Activated CD4-positive, alpha-beta T cell treated with anti-CD3 and anti-CD28 coated beads, Interleukin-2, amount 10 ng/mL, durations not matched to agents 24 days and 14 days (primary cell): ENCODE measurements around the gene OLA1. TPM values are rescaled to one million over a fixed set of nuclear protein-coding genes. Genes with fewer than 3 reads are reported as not detected.
"Not testable (repeated sequence)": the region's sequence is repeated elsewhere in the genome, so short reads cannot be mapped to it uniquely, and the experiment has no call there.

Source experiments
- DNase-seq: peaks from one replicate; pipeline ENCODE4 v3.0.0; 2022
- H3K27ac Mint-ChIP-seq: one replicate; pipeline ENCODE4 v1.8.0; 2022; ENCODE audit warnings: mild to moderate bottlenecking, mixed read lengths
- H3K27me3 Mint-ChIP-seq: one replicate; pipeline ENCODE4 v1.8.0; 2022; ENCODE audit warnings: mixed read lengths
- H3K36me3 Mint-ChIP-seq: one replicate; pipeline ENCODE4 v1.8.0; 2022; ENCODE audit warnings: low read depth, mild to moderate bottlenecking, mixed read lengths
- H3K4me1 Mint-ChIP-seq: one replicate; pipeline ENCODE4 v1.8.0; 2021; ENCODE audit warnings: mixed read lengths
- H3K4me3 Mint-ChIP-seq: one replicate; pipeline ENCODE4 v1.8.0; 2022; ENCODE audit warnings: mild to moderate bottlenecking, moderate library complexity, mixed read lengths
- H3K9me3 Mint-ChIP-seq: one replicate; pipeline ENCODE4 v1.8.0; 2021; ENCODE audit warnings: mixed read lengths
- intact Hi-C: fragments of 100-400 bp; cut with micrococcal nuclease; formaldehyde crosslinking; loops from one replicate; pipeline ENCODE4 v1.15.1; 2023
- total RNA-seq: library from RNA; stranded (reverse); gene quantifications from 2 replicates; pipeline ENCODE4 v1.2.3, GENCODE V29; 2022

OLA1 gene
- total RNA-seq, 1 donor from 2014 or later, result 167 TPM

- Mint-ChIP-seq H3K9me3 (no peaks in the 10 kb centered on the region), H3K4me3 (peak overlapping the region; percentile 49), H3K27me3 (peaks cover 2% of the 10 kb centered on the region), H3K27ac (no peak overlapping the region), H3K36me3 (peaks cover 35% of the 10 kb centered on the region), H3K4me1 (peaks cover 27% of the 10 kb centered on the region)
- peak; percentile 49 for DNase-seq
- intact Hi-C loops, result loop anchor here (10.0 kb wide), 2 partner anchors 892 to 1758 kb away; partner anchors contain the start of genes CDCA7 and LNPK
These were observed 1.4 kb downstream of the OLA1 start for GRCh38 chr2:174246944-174247381.

- peak; percentile 46 for DNase-seq
- H3K27ac Mint-ChIP-seq, H3K4me3 Mint-ChIP-seq, H3K9me3 Mint-ChIP-seq, H3K27me3 Mint-ChIP-seq: not testable (repeated sequence)
- intact Hi-C loops, result loop anchor here (10.0 kb wide), 2 partner anchors 891 to 1759 kb away; partner anchors contain the start of genes CDCA7 and LNPK
- peaks cover 45% of the 10 kb centered on the region for H3K36me3 Mint-ChIP-seq
- peaks cover 33% of the 10 kb centered on the region for H3K4me1 Mint-ChIP-seq
These were observed 2.7 kb downstream of the OLA1 start for GRCh38 chr2:174245628-174246027.

GRCh38 chr2:174245065-174245464, 3.3 kb downstream of the OLA1 start:
- peaks cover 35% of the 10 kb centered on the region for H3K4me1 Mint-ChIP-seq
- no peak overlapping the region for H3K27ac Mint-ChIP-seq
- H3K9me3 Mint-ChIP-seq, result no peaks in the 10 kb centered on the region
- no peak overlapping the region for H3K4me3 Mint-ChIP-seq
- H3K27me3 Mint-ChIP-seq, result no peaks in the 10 kb centered on the region
- intact Hi-C loops, result loop anchor here (10.0 kb wide), 2 partner anchors 890 to 1760 kb away; partner anchors contain the start of genes CDCA7 and LNPK
- DNase-seq, result peak; percentile 54
- peaks cover 47% of the 10 kb centered on the region for H3K36me3 Mint-ChIP-seq

- no peak overlapping the region for H3K27ac Mint-ChIP-seq
- H3K9me3 Mint-ChIP-seq, result no peaks in the 10 kb centered on the region
- H3K4me3 Mint-ChIP-seq, result no peak overlapping the region
- DNase-seq, result no peak
- no peaks in the 10 kb centered on the region for H3K27me3 Mint-ChIP-seq
- intact Hi-C loops, result loop anchor here (10.0 kb wide), 2 partner anchors 889 to 1761 kb away; partner anchors contain the start of genes CDCA7 and LNPK
- H3K4me1 Mint-ChIP-seq, result peaks cover 33% of the 10 kb centered on the region
- peaks cover 49% of the 10 kb centered on the region for H3K36me3 Mint-ChIP-seq
These were observed 4.5 kb downstream of the OLA1 start for GRCh38 chr2:174243812-174244211.

DNA sequence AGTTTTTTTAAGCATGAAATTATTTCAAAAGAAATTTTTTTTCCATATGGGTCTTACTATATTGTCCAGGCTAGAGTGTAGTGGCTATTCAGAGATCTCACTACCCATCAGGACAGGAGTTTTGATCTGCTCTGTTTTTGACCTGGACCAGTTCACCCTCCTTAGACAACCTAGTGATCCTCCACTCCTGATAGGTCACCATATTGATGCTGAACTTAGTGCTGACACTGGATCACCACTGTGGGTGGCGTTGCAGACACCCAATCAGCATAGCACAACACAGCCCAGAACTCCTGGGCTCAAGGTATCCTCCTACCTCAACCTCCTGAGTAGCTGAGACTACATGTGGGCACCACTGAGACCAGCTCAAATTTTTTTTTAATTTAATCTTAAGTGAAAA, 8.2 kb downstream of the OLA1 start:
- Mint-ChIP-seq H3K4me1 (peaks cover 23% of the 10 kb centered on the region), H3K36me3 (peaks cover 35% of the 10 kb centered on the region), H3K9me3 (no peaks in the 10 kb centered on the region), H3K27ac (no peak overlapping the region), H3K27me3 (no peaks in the 10 kb centered on the region), H3K4me3 (no peak overlapping the region)
- peak; percentile 46 for DNase-seq
- intact Hi-C loops, result loop anchor here (10.0 kb wide), 2 partner anchors 885 to 1765 kb away; partner anchors contain the start of genes CDCA7 and LNPK

DNA sequence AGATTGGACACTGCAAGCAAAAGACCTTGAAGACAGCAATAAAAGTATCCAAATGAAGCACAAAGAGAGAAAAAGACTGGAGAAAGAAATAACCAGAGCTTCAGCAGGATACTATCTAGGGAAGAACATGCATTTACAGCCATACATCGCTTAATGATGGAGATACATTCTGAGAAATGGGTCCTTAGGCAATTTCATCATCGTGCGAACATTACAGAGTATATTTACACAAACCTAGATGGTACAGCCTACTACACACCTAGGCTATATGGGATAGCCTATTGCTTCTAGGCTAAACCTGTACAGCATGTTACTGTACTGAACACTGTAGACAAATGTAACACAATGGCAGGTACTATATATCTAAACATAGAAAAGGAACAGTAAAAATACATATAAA, 11.9 kb downstream of the OLA1 start:
- Mint-ChIP-seq H3K27ac (no peak overlapping the region), H3K4me1 (peaks cover 23% of the 10 kb centered on the region), H3K9me3 (no peaks in the 10 kb centered on the region), H3K4me3 (no peak overlapping the region), H3K36me3 (peaks cover 15% of the 10 kb centered on the region), H3K27me3 (no peaks in the 10 kb centered on the region)
- intact Hi-C loops, result no loop called here
- no peak for DNase-seq

DNA sequence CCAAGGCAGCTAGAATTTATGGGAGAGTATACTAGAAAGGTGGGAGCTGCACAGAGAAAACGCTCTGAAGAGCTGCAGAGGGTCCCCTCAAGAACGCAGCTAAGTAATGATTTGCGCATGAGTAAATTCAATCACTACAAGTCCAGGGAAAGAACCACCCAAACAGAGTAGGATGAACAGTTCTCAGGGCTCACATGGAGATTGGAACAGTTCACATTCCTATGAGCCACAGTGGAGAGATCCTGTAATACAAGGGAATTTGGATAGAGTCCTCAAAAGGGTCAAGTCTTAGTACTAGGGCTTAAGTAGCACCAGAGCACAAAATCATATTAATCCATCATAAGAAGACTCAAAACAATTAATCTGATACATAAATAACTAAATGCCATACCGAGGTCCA, 12.7 kb downstream of the OLA1 start:
- Mint-ChIP-seq H3K4me1 (peaks cover 17% of the 10 kb centered on the region), H3K4me3 (no peak overlapping the region), H3K9me3 (no peaks in the 10 kb centered on the region), H3K36me3 (peaks cover 8% of the 10 kb centered on the region), H3K27ac (no peak overlapping the region), H3K27me3 (no peaks in the 10 kb centered on the region)
- intact Hi-C loops, result no loop called here
- no peak for DNase-seq

- H3K27me3 Mint-ChIP-seq, result no peaks in the 10 kb centered on the region
- H3K4me3 Mint-ChIP-seq, result no peak overlapping the region
- DNase-seq, result peak; percentile 39
- H3K4me1 Mint-ChIP-seq, result peaks cover 14% of the 10 kb centered on the region
- no peak overlapping the region for H3K27ac Mint-ChIP-seq
- intact Hi-C loops, result no loop called here
- H3K9me3 Mint-ChIP-seq, result no peaks in the 10 kb centered on the region
- peaks cover 15% of the 10 kb centered on the region for H3K36me3 Mint-ChIP-seq
These were observed 14.5 kb downstream of the OLA1 start for GRCh38 chr2:174233771-174234275.

DNA sequence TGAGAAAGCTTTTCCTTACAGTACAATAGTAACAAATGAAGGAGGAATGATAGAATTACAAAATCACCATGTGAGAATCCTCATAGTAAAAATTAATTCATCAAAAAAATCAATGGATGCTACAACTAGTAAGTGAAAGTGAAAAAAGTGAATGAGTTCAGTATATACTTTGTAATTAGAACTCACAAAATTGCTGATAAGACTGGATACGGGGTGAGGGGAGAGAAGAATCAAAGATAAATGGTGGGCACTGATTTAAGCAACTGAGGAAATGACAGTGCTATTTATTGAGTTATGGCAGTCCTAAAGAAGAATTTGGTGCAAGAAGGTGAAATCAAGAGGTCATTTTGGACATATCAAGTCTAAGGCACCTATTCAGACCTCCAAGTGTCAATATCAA, 20.6 kb downstream of the OLA1 start:
- Mint-ChIP-seq H3K9me3 (no peaks in the 10 kb centered on the region), H3K27me3 (no peaks in the 10 kb centered on the region), H3K27ac (no peak overlapping the region), H3K4me3 (no peak overlapping the region), H3K4me1 (peaks cover 7% of the 10 kb centered on the region), H3K36me3 (peaks cover 36% of the 10 kb centered on the region)
- intact Hi-C loops, result no loop called here
- no peak for DNase-seq

DNA sequence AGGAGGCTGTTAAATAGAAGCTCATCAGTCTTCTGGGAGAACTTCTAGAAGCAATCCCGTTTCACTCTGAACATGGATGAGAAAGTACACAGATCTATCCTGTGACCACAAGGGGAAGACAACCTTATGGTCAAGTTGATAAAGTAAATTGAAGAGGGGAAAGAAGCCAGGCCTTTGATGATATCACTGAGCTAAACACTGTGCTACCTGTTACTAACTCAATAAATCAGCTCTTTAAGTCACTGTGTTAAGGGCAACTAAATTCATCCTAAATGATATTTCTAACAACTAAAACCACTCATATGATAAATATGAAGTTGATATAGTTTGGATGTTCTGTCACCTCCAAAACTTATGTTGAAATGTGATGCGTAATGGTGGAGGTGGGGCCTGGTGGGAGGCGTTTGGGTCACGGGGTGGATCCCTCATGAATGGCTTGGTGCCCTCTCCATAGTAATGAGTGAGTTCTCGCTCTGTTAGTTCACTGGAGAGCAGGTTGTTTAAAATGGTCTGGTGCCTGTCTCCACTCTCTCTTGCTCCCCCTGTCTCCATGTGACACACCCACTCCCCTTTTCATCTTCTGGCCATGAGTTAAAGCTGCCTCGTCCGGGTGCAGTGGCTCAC, 23.6 kb downstream of the OLA1 start:
- intact Hi-C loops, result no loop called here
- Mint-ChIP-seq H3K27me3 (no peaks in the 10 kb centered on the region), H3K9me3 (no peaks in the 10 kb centered on the region), H3K4me1 (peaks cover 3% of the 10 kb centered on the region), H3K4me3 (no peak overlapping the region), H3K27ac (peak overlapping the region; percentile 26), H3K36me3 (peaks cover 40% of the 10 kb centered on the region)
- peak; percentile 43 for DNase-seq

DNA sequence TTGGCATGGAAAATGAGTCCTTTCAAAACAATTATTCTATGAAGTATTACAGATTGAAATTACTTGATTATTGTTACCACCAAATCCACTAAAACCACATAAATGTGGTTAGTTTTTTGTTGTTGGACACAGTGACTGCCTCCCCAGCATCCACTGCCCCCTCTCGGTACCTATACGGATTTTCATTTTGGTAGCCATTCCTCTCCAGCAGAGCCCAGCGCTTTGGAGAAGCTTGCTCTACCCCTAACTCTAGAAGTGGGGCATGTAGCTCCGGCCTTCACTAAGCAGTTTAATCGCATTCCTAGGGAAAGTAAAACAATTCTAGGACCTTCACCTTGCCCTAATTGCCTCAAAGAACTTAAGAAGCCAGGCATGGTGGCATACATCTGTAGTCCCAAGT, 24.2 kb downstream of the OLA1 start:
- intact Hi-C loops, result no loop called here
- Mint-ChIP-seq H3K27me3 (no peaks in the 10 kb centered on the region), H3K4me1 (peaks cover 3% of the 10 kb centered on the region), H3K4me3 (no peak overlapping the region), H3K9me3 (no peaks in the 10 kb centered on the region), H3K27ac (no peak overlapping the region), H3K36me3 (peaks cover 34% of the 10 kb centered on the region)
- no peak for DNase-seq

DNA sequence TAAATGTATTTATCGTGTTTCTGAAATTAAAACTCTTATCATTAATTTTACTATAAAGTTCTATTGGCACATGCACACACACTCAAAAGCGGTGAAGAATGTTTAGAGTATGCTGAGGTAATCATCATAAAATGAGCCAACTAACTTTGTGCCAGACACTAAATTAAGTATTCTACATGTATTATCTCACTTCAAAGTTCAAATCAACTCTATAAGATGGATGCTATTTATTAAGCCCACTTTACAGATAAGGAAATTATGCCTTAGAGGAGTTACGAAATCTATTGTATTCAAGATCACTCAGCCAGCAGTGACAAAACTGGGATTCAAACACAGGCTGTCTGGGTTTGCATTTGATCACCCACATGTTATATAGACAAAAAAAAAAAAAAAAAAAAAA, 24.9 kb downstream of the OLA1 start:
- H3K36me3 Mint-ChIP-seq, result peaks cover 28% of the 10 kb centered on the region
- H3K27ac Mint-ChIP-seq, result no peak overlapping the region
- H3K4me1 Mint-ChIP-seq, result peaks cover 3% of the 10 kb centered on the region
- no peaks in the 10 kb centered on the region for H3K27me3 Mint-ChIP-seq
- no peaks in the 10 kb centered on the region for H3K9me3 Mint-ChIP-seq
- H3K4me3 Mint-ChIP-seq, result no peak overlapping the region
- intact Hi-C loops, result no loop called here
- DNase-seq, result no peak

DNA sequence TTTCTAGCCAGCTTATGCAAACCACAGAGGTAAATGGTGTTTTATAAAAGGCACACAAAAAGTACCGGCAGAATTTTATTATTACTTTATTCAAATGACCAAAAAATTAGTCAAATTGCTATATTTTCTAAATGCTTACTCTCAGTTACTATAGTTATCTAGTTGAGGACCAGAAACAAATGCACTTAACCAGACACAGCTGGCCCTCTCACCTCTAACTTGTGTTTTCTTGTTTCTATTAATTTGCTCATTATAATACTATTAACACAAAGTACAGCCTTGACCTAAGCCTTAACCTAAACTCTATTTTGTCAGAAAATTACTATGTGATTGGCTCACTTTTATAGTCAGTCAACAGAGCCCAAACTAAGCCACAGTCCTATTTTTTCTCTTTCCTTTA, 26.2 kb downstream of the OLA1 start:
- Mint-ChIP-seq H3K9me3 (no peaks in the 10 kb centered on the region), H3K4me3 (no peak overlapping the region), H3K27me3 (no peaks in the 10 kb centered on the region), H3K36me3 (peaks cover 22% of the 10 kb centered on the region), H3K27ac (no peak overlapping the region), H3K4me1 (no peaks in the 10 kb centered on the region)
- intact Hi-C loops, result no loop called here
- DNase-seq, result no peak

DNA sequence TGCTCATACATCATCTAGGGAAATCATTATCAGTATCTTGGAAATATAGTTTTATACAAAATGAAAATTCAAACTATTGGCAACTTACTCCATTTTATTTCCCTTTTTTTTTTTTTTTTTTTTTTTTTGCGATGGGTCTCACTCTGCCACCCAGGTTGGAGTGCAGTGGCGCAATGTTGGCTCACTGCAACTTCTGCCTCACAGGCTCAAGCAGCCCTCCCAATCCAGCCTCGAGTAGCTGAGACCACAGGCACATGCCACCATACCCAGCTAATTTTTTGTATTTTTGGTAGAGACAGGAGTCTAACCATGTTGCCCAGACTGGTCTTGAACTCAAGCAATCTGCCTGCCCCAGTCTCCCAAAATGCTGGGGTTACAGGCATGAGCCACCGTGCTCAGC, 29.0 kb downstream of the OLA1 start:
- H3K36me3 Mint-ChIP-seq, result peaks cover 10% of the 10 kb centered on the region
- no peaks in the 10 kb centered on the region for H3K4me1 Mint-ChIP-seq
- H3K4me3 Mint-ChIP-seq, result no peak overlapping the region
- H3K27me3 Mint-ChIP-seq, result no peaks in the 10 kb centered on the region
- H3K27ac Mint-ChIP-seq, result no peak overlapping the region
- H3K9me3 Mint-ChIP-seq, result no peaks in the 10 kb centered on the region
- DNase-seq, result no peak
- intact Hi-C loops, result no loop called here
